DND-41 (cell line): ENCODE measurements around the gene FUT6.
"Not testable (repeated sequence)": the region's sequence is repeated elsewhere in the genome, so short reads cannot be mapped to it uniquely, and the experiment has no call there.

Experiments used
- ATAC-seq: fragments of 200-7000 bp; cut with Tn5 transposase; 3 replicates; pipeline ENCODE4 v1.9.1; 2021; ENCODE audit warnings: low read depth; ENCODE audit not compliant: insufficient read depth
- DNase-seq: peaks from one replicate; pipeline ENCODE4 v3.0.0-alpha.2; 2020
- H2AFZ ChIP-seq: 2 replicates; pipeline ENCODE4 v1.6.0; 2012; ENCODE audit warnings: low read depth, low read length
- H3K27ac ChIP-seq: 2 replicates; pipeline ENCODE4 v1.5.1; 2012; ENCODE audit warnings: low read length, inconsistent platforms
- H3K27me3 ChIP-seq: fragments of 200-600 bp; sonication (generic); 2 replicates; pipeline ENCODE4 v1.6.0; 2012; ENCODE audit warnings: low read length, mild to moderate bottlenecking, inconsistent platforms; ENCODE audit not compliant: insufficient read depth, poor library complexity
- H3K36me3 ChIP-seq: 2 replicates; pipeline ENCODE4 v1.5.1; 2012; ENCODE audit warnings: low read length, inconsistent platforms; ENCODE audit not compliant: insufficient read depth
- H3K4me1 ChIP-seq: 2 replicates; pipeline ENCODE4 v1.5.1; 2012; ENCODE audit warnings: mild to moderate bottlenecking, low read length; ENCODE audit not compliant: insufficient read depth
- H3K4me2 ChIP-seq: 2 replicates; pipeline ENCODE4 v1.6.0; 2012; ENCODE audit warnings: mild to moderate bottlenecking, moderate library complexity, low read length, inconsistent platforms; ENCODE audit not compliant: insufficient read depth
- H3K4me3 ChIP-seq, 2 experiments: fragments of 200-600 bp in 1 of 2; shearing (Covaris generic) in 1 of 2; 2 replicates each; pipeline ENCODE4 v1.5.1; 2012 to 2016; ENCODE audit warnings: inconsistent platforms in 2 of 2, low read length in 2 of 2, mild to moderate bottlenecking in 2 of 2, low read depth in 1 of 2, moderate library complexity in 1 of 2
- H3K79me2 ChIP-seq: 2 replicates; pipeline ENCODE4 v1.6.0; 2012; ENCODE audit warnings: low read length, inconsistent platforms; ENCODE audit not compliant: insufficient read depth
- H3K9ac ChIP-seq: 2 replicates; pipeline ENCODE4 v1.6.0; 2012; ENCODE audit warnings: low read depth, mild to moderate bottlenecking, inconsistent platforms, low read length, moderate library complexity
- H3K9me3 ChIP-seq: 2 replicates; pipeline ENCODE4 v1.5.1; 2012; ENCODE audit warnings: low read length, moderate library complexity, mild to moderate bottlenecking, inconsistent platforms; ENCODE audit not compliant: insufficient read depth, severe bottlenecking
- H4K20me1 ChIP-seq: 2 replicates; pipeline ENCODE4 v1.6.0; 2012; ENCODE audit warnings: low read length; ENCODE audit not compliant: insufficient read depth
- CTCF ChIP-seq: IDR thresholded peaks from 2 replicates; pipeline ENCODE4 v1.5.1; 2012; ENCODE audit warnings: borderline replicate concordance, low read length, moderate library complexity, mild to moderate bottlenecking; ENCODE audit not compliant: poor library complexity, severe bottlenecking; ENCODE audit errors: extremely low read depth
- EZH2 ChIP-seq: IDR thresholded peaks from 3 replicates; pipeline ENCODE4 v1.6.1; 2012; ENCODE audit warnings: borderline replicate concordance, low read depth, mild to moderate bottlenecking, moderate library complexity, low read length, inconsistent platforms; ENCODE audit not compliant: severe bottlenecking

Gene FUT6

DNA sequence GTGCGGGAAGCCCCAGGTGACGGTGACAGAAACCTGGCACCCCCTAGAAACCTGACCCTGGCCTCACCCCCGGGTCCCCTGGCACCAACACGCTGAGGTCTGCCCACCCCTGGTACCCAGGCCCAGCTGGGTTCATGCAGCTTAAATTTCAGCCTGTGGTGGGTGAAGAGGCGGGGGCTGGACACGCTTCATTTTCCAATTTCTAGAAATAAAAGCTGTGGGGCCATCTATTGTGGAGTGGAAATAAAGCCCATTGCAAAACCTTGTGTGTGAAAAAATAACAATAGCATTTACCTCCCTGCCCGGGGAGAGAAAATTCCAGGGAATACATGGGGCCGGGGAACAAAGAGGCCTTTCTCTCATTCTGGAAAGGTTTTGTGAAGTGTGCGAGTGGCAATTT lies 38.4 kb upstream of the FUT6 start:
- ATAC-seq: no peak
- Histone ChIP-seq H3K9ac (no peak overlapping the region), H2AFZ (no peak overlapping the region)

DNA sequence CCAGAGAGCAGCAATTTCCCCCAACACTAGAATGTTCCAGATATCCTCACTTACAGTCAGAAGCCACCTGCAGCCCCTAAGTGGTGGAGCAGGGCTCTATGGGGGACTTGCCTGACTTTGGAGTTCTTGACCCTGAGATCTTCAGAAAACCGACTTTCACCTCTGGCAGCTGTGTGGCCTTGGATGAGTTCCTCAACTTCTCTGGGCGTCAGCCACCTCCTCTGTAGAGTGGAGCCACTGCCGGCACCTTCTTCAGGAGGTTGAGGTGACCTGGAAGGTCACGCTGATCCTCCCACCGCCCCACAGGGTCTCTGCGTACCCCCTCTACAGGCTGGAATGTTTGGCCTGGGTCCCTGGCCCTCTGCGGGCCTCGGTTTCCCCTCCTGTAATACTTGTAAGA lies 37.9 kb upstream of the FUT6 start:
- H3K4me1 ChIP-seq: no peaks in the 10 kb centered on the region
- no peaks in the 10 kb centered on the region for H4K20me1 ChIP-seq
- H2AFZ ChIP-seq: no peak overlapping the region
- ATAC-seq (no peak), DNase-seq (no peak)
- H3K9ac ChIP-seq: no peak overlapping the region
- no peak overlapping the region for H3K27ac ChIP-seq
- no peaks in the 10 kb centered on the region for H3K36me3 ChIP-seq
- H3K79me2 ChIP-seq: no peaks in the 10 kb centered on the region
- H3K9me3 ChIP-seq: no peaks in the 10 kb centered on the region
- TF ChIP-seq CTCF (no peak), EZH2 (no peak)
- no peaks in the 10 kb centered on the region for H3K27me3 ChIP-seq
- H3K4me3 ChIP-seq: no peak overlapping the region
- H3K4me2 ChIP-seq: no peak overlapping the region

More for the DNA sequence above, 38.4 kb upstream of the FUT6 start:
- no peak for DNase-seq
- H3K36me3 ChIP-seq: no peaks in the 10 kb centered on the region
- no peaks in the 10 kb centered on the region for H3K4me1 ChIP-seq
- H3K4me3 ChIP-seq: no peak overlapping the region
- no peak overlapping the region for H3K27ac ChIP-seq
- no peaks in the 10 kb centered on the region for H3K27me3 ChIP-seq
- H3K79me2 ChIP-seq: no peaks in the 10 kb centered on the region
- no peak for TF ChIP-seq CTCF
- TF ChIP-seq EZH2: no peak
- no peaks in the 10 kb centered on the region for H3K9me3 ChIP-seq
- no peaks in the 10 kb centered on the region for H4K20me1 ChIP-seq
- no peak overlapping the region for H3K4me2 ChIP-seq

GRCh38 chr19:5874496-5874895 lies 35.0 kb upstream of the FUT6 start:
- not testable (repeated sequence) for H3K79me2 ChIP-seq, H3K9me3 ChIP-seq, ATAC-seq, H3K27me3 ChIP-seq, H3K4me3 ChIP-seq, H4K20me1 ChIP-seq, H3K36me3 ChIP-seq, H3K4me2 ChIP-seq, H2AFZ ChIP-seq, H3K4me1 ChIP-seq, DNase-seq, H3K9ac ChIP-seq, H3K27ac ChIP-seq

DNA sequence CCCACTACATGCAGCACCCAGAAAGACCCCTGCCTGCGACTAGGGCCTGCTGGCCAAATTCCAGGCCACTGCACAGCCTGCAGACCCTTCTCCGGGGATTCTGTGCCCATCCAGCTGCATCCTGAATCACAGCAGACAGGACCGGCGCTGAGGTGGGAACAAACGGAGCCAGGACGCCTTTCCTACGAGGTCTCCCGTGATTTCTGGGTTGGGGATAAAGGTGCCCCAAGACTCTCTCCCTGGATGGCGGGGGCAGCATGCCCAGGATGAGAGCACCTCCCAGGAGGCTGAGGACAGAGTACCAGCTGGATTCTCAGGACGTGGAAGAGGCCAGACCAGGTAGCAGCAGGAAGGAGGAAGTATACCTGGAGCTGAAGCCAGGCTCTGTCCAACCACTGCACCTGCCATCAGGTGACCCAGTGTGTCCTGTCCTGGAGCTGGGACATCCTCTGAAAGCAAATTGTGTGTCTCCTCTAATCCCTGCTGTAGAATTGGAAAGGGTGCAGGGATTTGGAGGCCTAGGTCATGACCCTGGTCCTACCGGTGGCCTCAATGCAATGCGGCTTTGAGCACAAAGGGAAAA lies 34.2 kb upstream of the FUT6 start:
- ATAC-seq (no peak), DNase-seq (no peak)
- Histone ChIP-seq H3K79me2 (no peaks in the 10 kb centered on the region), H3K27ac (no peak overlapping the region), H3K4me1 (no peaks in the 10 kb centered on the region), H2AFZ (no peak overlapping the region), H4K20me1 (no peaks in the 10 kb centered on the region), H3K9me3 (no peaks in the 10 kb centered on the region), H3K4me3 (no peak overlapping the region), H3K36me3 (no peaks in the 10 kb centered on the region), H3K4me2 (no peak overlapping the region), H3K9ac (no peak overlapping the region), H3K27me3 (no peaks in the 10 kb centered on the region)
- no peak for TF ChIP-seq CTCF
- TF ChIP-seq EZH2: no peak
